ENCODE measurements around the gene UNC13B.

GRCh38 chr9:35162605-35163315 is 951 bp downstream of the UNC13B start:
- TF ChIP-seq CTCF (IDR thresholded peaks at IDR 0.05 in 2 of 3, conservative IDR thresholded peaks at IDR 0.05 in 1 of 3; ENCODE audit: borderline replicate concordance in 1 of 3, insufficient read depth in 1 of 3, low read depth in 2 of 3, low read length in 2 of 3) (no peak), RAD21 (IDR thresholded peaks at IDR 0.05; ENCODE audit: low read depth) (no peak), POLR2AphosphoS5 (IDR thresholded peaks at IDR 0.05; ENCODE audit: low read depth, low read length) (no peak), EZH2 (IDR thresholded peaks at IDR 0.05) (no peak), SP1 (IDR thresholded peaks at IDR 0.05; ENCODE audit: low read depth) (no peak), POLR2A (IDR thresholded peaks at IDR 0.05; ENCODE audit: borderline replicate concordance, extremely low read depth, insufficient read depth, insufficient read length) (no peak), ZFX (IDR thresholded peaks at IDR 0.05) (no peak), EGR1 (IDR thresholded peaks at IDR 0.05; ENCODE audit: low read depth) (no peak), REST (IDR thresholded peaks at IDR 0.05; ENCODE audit: low read depth) (no peak), MAX (IDR thresholded peaks at IDR 0.05) (no peak), ZBTB33 (IDR thresholded peaks at IDR 0.05; ENCODE audit: extremely low read depth, insufficient replicate concordance, low read length) (no peak)
